IMR-90 (cell line): ENCODE measurements around the gene MACROD1. TPM values are rescaled to one million over a fixed set of nuclear protein-coding genes. Genes with fewer than 3 reads are reported as not detected.

ENCODE experiments used
- ATAC-seq: fragments of 200-7000 bp; cut with Tn5 transposase; 2 replicates; pipeline ENCODE4 v1.9.1; 2020; ENCODE audit warnings: low read depth, mild to moderate bottlenecking, moderate library complexity
- BruUV-seq: library from RNA; stranded (reverse); fragments of 400-500 nt; replicated peaks from 2 replicates; lab custom pipeline; 2021; lab: Mats Ljungman, UMichigan
- CTCF ChIA-PET: fragments of 300-600 bp; formaldehyde crosslinking; extraction: SDS; loops from one replicate; lab custom pipeline; 2021; ENCODE audit warnings: antibody characterized with exemption; lab: Yijun Ruan, JAX
- POLR2A ChIA-PET: fragments of 300-600 bp; sonication (Branson Sonifier 250); formaldehyde crosslinking; loops from one replicate; lab custom pipeline; 2022; ENCODE audit warnings: antibody characterized with exemption; ENCODE audit not compliant: unreplicated experiment; lab: Charles Lee
- DNase-seq: peaks from one replicate; pipeline ENCODE4 v3.0.0; 2013
- H2AFZ ChIP-seq: replicated peaks from 2 replicates; pipeline ENCODE3; 2013; ENCODE audit warnings: low read length, mild to moderate bottlenecking; ENCODE audit not compliant: poor library complexity
- H2AK5ac ChIP-seq: 2 replicates; pipeline ENCODE4 v1.6.1; 2013; ENCODE audit warnings: low read depth, low read length, inconsistent platforms
- H2AK9ac ChIP-seq: replicated peaks from 2 replicates; pipeline ENCODE3; 2013; ENCODE audit warnings: mild to moderate bottlenecking, low read depth, low read length, moderate library complexity; ENCODE audit not compliant: poor library complexity
- H2BK120ac ChIP-seq: 2 replicates; pipeline ENCODE4 v1.6.1; 2013; ENCODE audit warnings: low read depth, low read length, inconsistent platforms
- H2BK15ac ChIP-seq: 3 replicates; pipeline ENCODE4 v1.6.1; 2013; ENCODE audit warnings: low read depth, low read length, inconsistent platforms
- H2BK20ac ChIP-seq: 2 replicates; pipeline ENCODE4 v1.6.1; 2013; ENCODE audit warnings: low read depth, mild to moderate bottlenecking, inconsistent platforms, low read length, moderate library complexity
- H2BK5ac ChIP-seq: 2 replicates; pipeline ENCODE4 v1.6.1; 2013; ENCODE audit warnings: mild to moderate bottlenecking, low read depth, low read length, inconsistent platforms; ENCODE audit not compliant: poor library complexity, severe bottlenecking
- H3K14ac ChIP-seq: replicated peaks from 2 replicates; pipeline ENCODE4 v1.6.1; 2013; ENCODE audit warnings: low read depth, low read length, inconsistent platforms
- H3K18ac ChIP-seq: 2 replicates; pipeline ENCODE4 v1.6.1; 2013; ENCODE audit warnings: low read depth, low read length, control low read depth
- H3K23ac ChIP-seq: 2 replicates; pipeline ENCODE4 v1.6.1; 2013; ENCODE audit warnings: low read depth, low read length, inconsistent platforms
- H3K27ac ChIP-seq: 2 replicates; pipeline ENCODE4 v1.5.1; 2013; ENCODE audit warnings: mild to moderate bottlenecking, control low read depth, low read length; ENCODE audit not compliant: insufficient read depth
- H3K27me3 ChIP-seq: 2 replicates; pipeline ENCODE4 v1.6.1; 2013; ENCODE audit warnings: low read length; ENCODE audit not compliant: control insufficient read depth, insufficient read depth
- H3K36me3 ChIP-seq: 2 replicates; pipeline ENCODE4 v1.6.1; 2013; ENCODE audit warnings: low read length, mixed read lengths; ENCODE audit not compliant: control insufficient read depth, insufficient read depth
- H3K4ac ChIP-seq: 2 replicates; pipeline ENCODE4 v1.6.1; 2013; ENCODE audit warnings: low read depth, low read length, inconsistent platforms
- H3K4me1 ChIP-seq: 2 replicates; pipeline ENCODE4 v1.6.1; 2013; ENCODE audit warnings: low read length, mixed read lengths; ENCODE audit not compliant: control insufficient read depth, insufficient read depth
- H3K4me2 ChIP-seq: 2 replicates; pipeline ENCODE4 v1.6.1; 2013; ENCODE audit warnings: low read depth, mild to moderate bottlenecking, control low read depth, low read length, moderate library complexity
- H3K4me3 ChIP-seq: 2 replicates; pipeline ENCODE4 v1.5.1; 2013; ENCODE audit warnings: low read depth, mild to moderate bottlenecking, control low read depth, low read length, moderate library complexity; ENCODE audit not compliant: insufficient read depth
- H3K56ac ChIP-seq: 2 replicates; pipeline ENCODE4 v1.6.1; 2013; ENCODE audit warnings: low read length, inconsistent platforms; ENCODE audit not compliant: insufficient read depth; ENCODE audit errors: extremely low read depth
- H3K79me1 ChIP-seq, 2 experiments: 2 replicates each; pipeline ENCODE4 v1.6.1; 2013; ENCODE audit warnings: low read length in 2 of 2, inconsistent platforms in 1 of 2, low read depth in 1 of 2
- H3K9ac ChIP-seq: 2 replicates; pipeline ENCODE4 v1.6.1; 2013; ENCODE audit warnings: low read depth, low read length, control low read depth
- H3K9me1 ChIP-seq: 2 replicates; pipeline ENCODE4 v1.6.1; 2013; ENCODE audit warnings: low read length, inconsistent platforms; ENCODE audit not compliant: insufficient read depth
- H3K9me3 ChIP-seq: 2 replicates; pipeline ENCODE4 v1.6.1; 2013; ENCODE audit warnings: low read length; ENCODE audit not compliant: control insufficient read depth, insufficient read depth
- H4K20me1 ChIP-seq: 2 replicates; pipeline ENCODE4 v1.6.1; 2013; ENCODE audit warnings: low read length, inconsistent platforms; ENCODE audit not compliant: insufficient read depth
- H4K5ac ChIP-seq: 2 replicates; pipeline ENCODE4 v1.6.1; 2013; ENCODE audit warnings: mild to moderate bottlenecking, low read depth, low read length, control low read depth
- H4K8ac ChIP-seq, 2 experiments: 2 replicates each; pipeline ENCODE4 v1.6.1; 2013; ENCODE audit warnings: low read depth in 2 of 2, low read length in 2 of 2, control low read depth in 1 of 2, inconsistent platforms in 1 of 2
- H4K91ac ChIP-seq: 2 replicates; pipeline ENCODE4 v1.6.1; 2013; ENCODE audit warnings: low read depth, low read length, inconsistent platforms; ENCODE audit not compliant: insufficient read depth
- CTCF ChIP-seq: conservative IDR thresholded peaks from 2 replicates; pipeline ENCODE4 v1.5.1; 2012; ENCODE audit warnings: mild to moderate bottlenecking, low read depth, low read length, improper control_type of control experiment
- MAZ ChIP-seq: IDR thresholded peaks from 2 replicates; pipeline ENCODE4 v1.6.1; 2012; ENCODE audit warnings: low read depth, mild to moderate bottlenecking, low read length, improper control_type of control experiment, moderate library complexity, borderline replicate concordance
- SMC3 ChIP-seq: fragments of 150-350 bp; IDR thresholded peaks from 2 replicates; pipeline ENCODE4 v1.6.1; 2016; ENCODE audit warnings: low read depth, mild to moderate bottlenecking, antibody characterized with exemption, low read length, moderate library complexity
- WGBS, 2 experiments: methylation state at CpG; one replicate each; pipeline versions ENCODE4 v1.1.5 to v1.1.7; 2013; ENCODE audit warnings: missing lambda C conversion rate in 2 of 2; ENCODE audit not compliant: insufficient read length in 1 of 2; ENCODE audit errors: extremely low coverage in 2 of 2; 5-methylcytosine and 5-hydroxymethylcytosine counted together
- dilution Hi-C: fragments of 300-500 bp; cut with HindIII; formaldehyde crosslinking; loops from one replicate; pipeline ENCODE4 v1.14.3; 2018; ENCODE audit warnings: low sequenced_read_pairs; ENCODE audit not compliant: unreplicated experiment
- in situ Hi-C: fragments of 300-500 bp; cut with MboI; formaldehyde crosslinking; loops from 3 replicates; pipeline ENCODE4 v1.14.3; 2019; ENCODE audit warnings: low sequenced_read_pairs, inconsistent platforms, mixed read lengths
- intact Hi-C: fragments of 100-400 bp; cut with micrococcal nuclease; formaldehyde crosslinking; loops from 2 replicates; pipeline ENCODE4 v1.10.0; 2022
- polyA plus RNA-seq, 3 experiments: library from polyadenylated mRNA; depleted of rRNA; stranded (reverse); fragments of >200 nt; gene quantifications; 2 replicates each; pipeline ENCODE4 v1.2.3, GENCODE V29; 2012; ENCODE audit warnings: low replicate concordance in 1 of 3
- total RNA-seq: library from RNA; depleted of rRNA; stranded (reverse); fragments of >200 nt; gene quantifications from 2 replicates; pipeline ENCODE4 v1.2.3, GENCODE V29; 2012

MACROD1 gene
- total and polyA plus RNA-seq, 2 of the 4 experiments (the other 2 are of a cell fraction) = 2.5 to 9.3 TPM

GRCh38 chr11:64170419-64170818 is 4.5 kb upstream of the MACROD1 start:
- no peak overlapping the region for H4K8ac ChIP-seq
- no peak overlapping the region for H3K4me3 ChIP-seq
- DNase-seq (no peak), ATAC-seq (no peak)
- no peak overlapping the region for H3K4ac ChIP-seq
- no peak overlapping the region for H2AK5ac ChIP-seq
- H3K9ac ChIP-seq = no peak overlapping the region
- no peaks in the 10 kb centered on the region for H3K9me1 ChIP-seq
- no peak overlapping the region for H2BK120ac ChIP-seq
- no peak overlapping the region for H3K14ac ChIP-seq
- H2BK20ac ChIP-seq = no peak overlapping the region
- H2AFZ ChIP-seq = no peak overlapping the region
- no peak for TF ChIP-seq CTCF
- no peak for TF ChIP-seq SMC3
- no peak for TF ChIP-seq MAZ
- H3K27ac ChIP-seq = no peak overlapping the region
- no peak overlapping the region for H2BK5ac ChIP-seq
- no peak overlapping the region for H2AK9ac ChIP-seq
- intact Hi-C loops = no loop called here
- no peak overlapping the region for H3K56ac ChIP-seq
- H3K18ac ChIP-seq = no peak overlapping the region
- dilution Hi-C loops = no loop called here
- no peak overlapping the region for H4K91ac ChIP-seq
- H3K23ac ChIP-seq = no peak overlapping the region
- no peaks in the 10 kb centered on the region for H3K36me3 ChIP-seq
- no peaks in the 10 kb centered on the region for H3K27me3 ChIP-seq
- CTCF ChIA-PET = interaction anchor here (0.6 kb wide), 1 partner anchor 418 kb away, joined by 3 read pairs; no protein-coding TSS in a partner anchor
- WGBS, 2 experiments = no CpG with 5 or more reads among the region's 4 CpGs
- POLR2A ChIA-PET = no interaction called here
- H3K9me3 ChIP-seq = peaks cover 5% of the 10 kb centered on the region
- BruUV-seq = no TSS peak
- H3K79me1 ChIP-seq = peaks cover 4 to 16% of the 10 kb centered on the region in 2 experiments; a peak in 2 of 4 replicates
- in situ Hi-C loops = no loop called here
- no peak overlapping the region for H2BK15ac ChIP-seq
- 0 out of 2 replicates have a peak, but pooled peaks cover 2% of the 10 kb centered on the region for H3K4me1 ChIP-seq
- H4K20me1 ChIP-seq = no peaks in the 10 kb centered on the region
- no peak overlapping the region for H4K5ac ChIP-seq
- no peak overlapping the region for H3K4me2 ChIP-seq
